Transverse colon (tissue), 3 donors: ENCODE data around the gene RASSF1.

Experiments used
- EP300 ChIP-seq: sonication (generic); formaldehyde crosslinking; IDR thresholded peaks from one replicate; pipeline ENCODE4 v1.6.1; 2017; ENCODE audit warnings: antibody characterized with exemption, low read depth
- POLR2A ChIP-seq: fragments of 450-650 bp; IDR thresholded peaks from one replicate; pipeline ENCODE4 v1.6.1; 2016; ENCODE audit warnings: antibody characterized with exemption, mild to moderate bottlenecking, moderate library complexity
- TF ChIP-seq, protein P1 (sequence below), 5 experiments: fragments of 200-600 bp in 3 of 5; fragments of 450-650 bp in 2 of 5; sonication (generic) in 3 of 5; IDR thresholded peaks; 1 replicate in 2 of 5; 2 replicates in 3 of 5; pipeline ENCODE4 v1.5.1; 2016 to 2017; ENCODE audit warnings: antibody characterized with exemption in 5 of 5, inconsistent platforms in 3 of 5, mild to moderate bottlenecking in 2 of 5, moderate library complexity in 1 of 5

DNA sequence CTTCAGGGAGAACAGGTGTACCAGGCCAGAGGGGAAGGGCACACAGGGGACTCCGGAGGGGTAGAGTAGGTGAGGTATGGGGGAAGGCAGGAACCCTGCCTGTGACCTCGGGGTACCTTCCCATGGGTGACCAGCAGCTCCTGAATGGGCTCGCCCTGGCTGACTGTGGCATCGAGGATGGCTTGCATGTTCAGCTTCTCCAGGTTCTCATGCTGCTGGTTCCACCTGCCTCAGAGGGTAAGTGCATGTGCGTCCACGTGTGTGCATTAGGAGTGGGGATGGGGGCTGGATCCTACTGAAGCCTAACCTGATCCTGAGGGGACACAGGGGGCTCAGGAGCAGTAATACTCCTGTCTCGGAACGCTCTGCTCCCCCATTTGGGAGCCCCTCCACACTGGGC is 4.4 kb upstream of the RASSF1 start:
- TF ChIP-seq POLR2A (no peak), EP300 (no peak)
- TF ChIP-seq, protein P1, sequence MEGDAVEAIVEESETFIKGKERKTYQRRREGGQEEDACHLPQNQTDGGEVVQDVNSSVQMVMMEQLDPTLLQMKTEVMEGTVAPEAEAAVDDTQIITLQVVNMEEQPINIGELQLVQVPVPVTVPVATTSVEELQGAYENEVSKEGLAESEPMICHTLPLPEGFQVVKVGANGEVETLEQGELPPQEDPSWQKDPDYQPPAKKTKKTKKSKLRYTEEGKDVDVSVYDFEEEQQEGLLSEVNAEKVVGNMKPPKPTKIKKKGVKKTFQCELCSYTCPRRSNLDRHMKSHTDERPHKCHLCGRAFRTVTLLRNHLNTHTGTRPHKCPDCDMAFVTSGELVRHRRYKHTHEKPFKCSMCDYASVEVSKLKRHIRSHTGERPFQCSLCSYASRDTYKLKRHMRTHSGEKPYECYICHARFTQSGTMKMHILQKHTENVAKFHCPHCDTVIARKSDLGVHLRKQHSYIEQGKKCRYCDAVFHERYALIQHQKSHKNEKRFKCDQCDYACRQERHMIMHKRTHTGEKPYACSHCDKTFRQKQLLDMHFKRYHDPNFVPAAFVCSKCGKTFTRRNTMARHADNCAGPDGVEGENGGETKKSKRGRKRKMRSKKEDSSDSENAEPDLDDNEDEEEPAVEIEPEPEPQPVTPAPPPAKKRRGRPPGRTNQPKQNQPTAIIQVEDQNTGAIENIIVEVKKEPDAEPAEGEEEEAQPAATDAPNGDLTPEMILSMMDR (IDR thresholded peaks at IDR 0.05) = no peak
